ENCODE data around the gene WASF3.

Gene WASF3

GRCh38 chr13:26525528-26525927 lies 32.0 kb upstream of the WASF3 start:
- no peak overlapping the region for H3K27ac ChIP-seq (ENCODE audit: low read depth, low read length)
- H3K27me3 ChIP-seq (ENCODE audit: control insufficient read depth, low read length) = no peaks in the 10 kb centered on the region; the same call in 1 of the 2 replicates
- no peak overlapping the region for H3K4me2 ChIP-seq (ENCODE audit: low read length)
- H3K9me2 ChIP-seq (replicated peaks; ENCODE audit: control insufficient read depth, low read length) = no peaks in the 10 kb centered on the region
- no peaks in the 10 kb centered on the region for H3K36me3 ChIP-seq (ENCODE audit: control insufficient read depth, low read length)
- H4K20me1 ChIP-seq (ENCODE audit: control insufficient read depth, insufficient read depth, low read depth, low read length) = no peaks in the 10 kb centered on the region
- TF ChIP-seq CTCF (IDR thresholded peaks at IDR 0.05; ENCODE audit: low read depth, low read length, poor library complexity, severe bottlenecking) (no peak), EZH2phosphoT487 (IDR thresholded peaks at IDR 0.05; ENCODE audit: borderline replicate concordance, low read length) (no peak)
- no peak overlapping the region for H3K4me3 ChIP-seq (ENCODE audit: low read length)
- H3F3A ChIP-seq (ENCODE audit: control insufficient read depth, insufficient read depth) = no peaks in the 10 kb centered on the region
- H3K4me1 ChIP-seq (ENCODE audit: control insufficient read depth, low read length) = no peaks in the 10 kb centered on the region
- H3K9me3 ChIP-seq (ENCODE audit: control insufficient read depth, insufficient read depth, low read length) = no peaks in the 10 kb centered on the region
- H3K79me2 ChIP-seq (ENCODE audit: control insufficient read depth, low read length) = no peaks in the 10 kb centered on the region

GRCh38 chr13:26526702-26527216 lies 30.7 kb upstream of the WASF3 start:
- Histone ChIP-seq H3F3A (ENCODE audit: control insufficient read depth, insufficient read depth) (no peaks in the 10 kb centered on the region), H3K27me3 (ENCODE audit: control insufficient read depth, low read length) (no peaks in the 10 kb centered on the region; the same call in 1 of the 2 replicates), H3K9me3 (ENCODE audit: control insufficient read depth, insufficient read depth, low read length) (no peaks in the 10 kb centered on the region), H3K79me2 (ENCODE audit: control insufficient read depth, low read length) (no peaks in the 10 kb centered on the region), H3K36me3 (ENCODE audit: control insufficient read depth, low read length) (no peaks in the 10 kb centered on the region), H3K27ac (ENCODE audit: low read depth, low read length) (no peak overlapping the region), H3K9me2 (replicated peaks; ENCODE audit: control insufficient read depth, low read length) (no peaks in the 10 kb centered on the region), H4K20me1 (ENCODE audit: control insufficient read depth, insufficient read depth, low read depth, low read length) (no peaks in the 10 kb centered on the region), H3K4me3 (ENCODE audit: low read length) (no peak overlapping the region), H3K4me1 (ENCODE audit: control insufficient read depth, low read length) (no peaks in the 10 kb centered on the region), H3K4me2 (ENCODE audit: low read length) (no peak overlapping the region)
- TF ChIP-seq EZH2phosphoT487 (IDR thresholded peaks at IDR 0.05; ENCODE audit: borderline replicate concordance, low read length) (no peak), CTCF (IDR thresholded peaks at IDR 0.05; ENCODE audit: low read depth, low read length, poor library complexity, severe bottlenecking) (no peak)

- no peak overlapping the region for H3K4me2 ChIP-seq (ENCODE audit: low read length)
- H3K79me2 ChIP-seq (ENCODE audit: control insufficient read depth, low read length) = no peaks in the 10 kb centered on the region
- no peaks in the 10 kb centered on the region for H4K20me1 ChIP-seq (ENCODE audit: control insufficient read depth, insufficient read depth, low read depth, low read length)
- no peak overlapping the region for H3K4me3 ChIP-seq (ENCODE audit: low read length)
- TF ChIP-seq EZH2phosphoT487 (IDR thresholded peaks at IDR 0.05; ENCODE audit: borderline replicate concordance, low read length) = no peak
- no peak for TF ChIP-seq CTCF (IDR thresholded peaks at IDR 0.05; ENCODE audit: low read depth, low read length, poor library complexity, severe bottlenecking)
- H3K36me3 ChIP-seq (ENCODE audit: control insufficient read depth, low read length) = no peaks in the 10 kb centered on the region
- no peaks in the 10 kb centered on the region for H3K9me2 ChIP-seq (replicated peaks; ENCODE audit: control insufficient read depth, low read length)
- no peak overlapping the region for H3K27ac ChIP-seq (ENCODE audit: low read depth, low read length)
- no peaks in the 10 kb centered on the region for H3F3A ChIP-seq (ENCODE audit: control insufficient read depth, insufficient read depth)
- peaks cover 2% of the 10 kb centered on the region; the same call in 1 of the 2 replicates for H3K27me3 ChIP-seq (ENCODE audit: control insufficient read depth, low read length)
- no peaks in the 10 kb centered on the region for H3K4me1 ChIP-seq (ENCODE audit: control insufficient read depth, low read length)
- no peaks in the 10 kb centered on the region for H3K9me3 ChIP-seq (ENCODE audit: control insufficient read depth, insufficient read depth, low read length)
Measured at GRCh38 chr13:26528527-26528926, 29.0 kb upstream of the WASF3 start.
